HG03571 (cell line): ENCODE results near the gene UQCRH.
A peak's percentile ranks its signal among the peaks of the same experiment; 100 is the strongest.
"Not testable (repeated sequence)": the region's sequence is repeated elsewhere in the genome, so short reads cannot be mapped to it uniquely, and the experiment has no call there.

Experiments
- ATAC-seq: cut with Tn5 transposase; IDR thresholded peaks from one replicate; pipeline ENCODE4 v1.9.1; 2021; ENCODE audit not compliant: unreplicated experiment

UQCRH gene

GRCh38 chr1:46298387-46298786 lies 5.1 kb upstream of the UQCRH start:
- ATAC-seq = no peak

GRCh38 chr1:46300673-46301405 lies 2.7 kb upstream of the UQCRH start:
- ATAC-seq = no peak

- no peak for ATAC-seq
These were observed 2.1 kb upstream of the UQCRH start for GRCh38 chr1:46301406-46301807.

- ATAC-seq = peak; percentile 22
These were observed 1.5 kb upstream of the UQCRH start for GRCh38 chr1:46301808-46302640.

GRCh38 chr1:46302641-46303037 lies 859 bp upstream of the UQCRH start:
- ATAC-seq = peak; percentile 8

GRCh38 chr1:46303872-46304326 lies 401 bp downstream of the UQCRH start:
- ATAC-seq = no peak

- no peak for ATAC-seq
These were observed 2.6 kb downstream of the UQCRH start for GRCh38 chr1:46306159-46306530.

- ATAC-seq = no peak
These were observed 6.1 kb downstream of the UQCRH start for GRCh38 chr1:46309401-46310159.

GRCh38 chr1:46310321-46310720 lies 6.8 kb downstream of the UQCRH start:
- ATAC-seq = no peak

- ATAC-seq = no peak
These were observed 12.3 kb downstream of the UQCRH start for GRCh38 chr1:46315669-46316403.

- ATAC-seq = no peak
These were observed 13.8 kb downstream of the UQCRH start for GRCh38 chr1:46317323-46317722.

- not testable (repeated sequence) for ATAC-seq
These were observed 15.8 kb downstream of the UQCRH start for GRCh38 chr1:46319301-46319700.

- not testable (repeated sequence) for ATAC-seq
These were observed 16.7 kb downstream of the UQCRH start for GRCh38 chr1:46319960-46320914.

- not testable (repeated sequence) for ATAC-seq
These were observed 18.7 kb downstream of the UQCRH start for GRCh38 chr1:46322191-46322590.

GRCh38 chr1:46325285-46326076 lies 22.0 kb downstream of the UQCRH start:
- peak; percentile 67 for ATAC-seq

- ATAC-seq = not testable (repeated sequence)
These were observed 24.7 kb downstream of the UQCRH start for GRCh38 chr1:46328182-46328581.

GRCh38 chr1:46329807-46330206 lies 26.3 kb downstream of the UQCRH start:
- ATAC-seq = not testable (repeated sequence)

- ATAC-seq = not testable (repeated sequence)
These were observed 26.9 kb downstream of the UQCRH start for GRCh38 chr1:46330381-46330780.
